22Rv1 (cell line): Measurements from ENCODE around the gene CNPY1.

Experiments
- H3K27ac ChIP-seq: fragments of 450-650 bp; 2 replicates; pipeline ENCODE4 v1.5.1; 2017
- CTCF ChIP-seq: fragments of 450-650 bp; IDR thresholded peaks from 2 replicates; pipeline ENCODE4 v1.5.1; 2017; ENCODE audit warnings: mild to moderate bottlenecking
- ZFX ChIP-seq: fragments of 450-650 bp; IDR thresholded peaks from 2 replicates; pipeline ENCODE4 v1.6.1; 2017; ENCODE audit warnings: antibody characterized with exemption, borderline replicate concordance

The CNPY1 gene

DNA sequence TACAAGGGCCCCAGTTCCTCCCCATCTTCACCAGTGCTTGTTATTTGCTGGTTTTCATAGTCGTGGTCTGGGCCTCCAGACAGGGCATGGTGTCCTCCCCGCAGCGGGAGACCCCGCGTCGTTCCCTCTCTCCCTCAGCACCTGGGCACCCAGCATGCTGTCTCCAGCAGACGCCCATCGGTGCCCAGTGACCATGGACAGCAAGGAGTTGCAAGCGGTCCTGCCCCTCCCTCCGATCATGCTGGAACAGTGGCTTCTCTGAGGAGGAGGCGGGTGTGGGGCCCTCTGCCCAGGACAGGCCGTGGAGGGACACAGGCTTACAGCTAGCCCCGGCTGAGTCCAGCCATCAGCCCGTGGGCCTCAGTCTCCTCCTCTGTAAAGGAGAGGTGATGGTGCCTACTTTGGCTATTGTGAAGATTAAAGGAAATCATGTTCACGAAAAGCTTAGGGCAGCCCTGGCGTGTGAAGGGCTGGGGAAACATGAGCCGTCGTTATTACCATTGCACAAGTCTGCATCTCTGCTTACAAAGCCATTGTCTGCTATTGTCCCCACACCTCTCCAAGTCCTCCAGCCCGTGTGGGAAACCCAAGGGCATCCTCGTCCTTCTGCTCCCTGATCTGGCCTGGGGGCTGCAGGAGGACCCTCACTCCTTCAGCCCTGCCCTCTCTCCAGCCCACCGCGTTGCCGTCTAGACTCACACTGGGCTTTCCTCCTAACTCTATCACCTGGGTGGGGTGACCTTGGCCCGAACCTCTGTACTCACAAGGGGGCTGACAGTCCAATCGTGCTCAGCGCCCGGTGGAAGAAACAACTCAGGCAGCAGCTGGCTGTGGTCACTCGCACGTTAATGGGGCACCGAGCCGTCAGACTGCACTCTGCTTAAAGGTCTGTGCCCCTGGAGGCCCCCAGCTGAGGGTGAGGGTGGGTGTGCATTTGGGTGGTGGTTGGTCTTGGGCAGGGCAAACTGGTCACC, 58.6 kb downstream of the CNPY1 start:
- H3K27ac ChIP-seq = no peak overlapping the region
- no peak for TF ChIP-seq ZFX
- no peak for TF ChIP-seq CTCF

- TF ChIP-seq CTCF (no peak), ZFX (no peak)
- no peak overlapping the region for H3K27ac ChIP-seq
These were observed 59.4 kb downstream of the CNPY1 start for GRCh38 chr7:155486783-155487508.

- TF ChIP-seq CTCF = no peak
- no peak for TF ChIP-seq ZFX
- H3K27ac ChIP-seq = no peak overlapping the region
These were observed 61.6 kb downstream of the CNPY1 start for GRCh38 chr7:155484483-155485399.

DNA sequence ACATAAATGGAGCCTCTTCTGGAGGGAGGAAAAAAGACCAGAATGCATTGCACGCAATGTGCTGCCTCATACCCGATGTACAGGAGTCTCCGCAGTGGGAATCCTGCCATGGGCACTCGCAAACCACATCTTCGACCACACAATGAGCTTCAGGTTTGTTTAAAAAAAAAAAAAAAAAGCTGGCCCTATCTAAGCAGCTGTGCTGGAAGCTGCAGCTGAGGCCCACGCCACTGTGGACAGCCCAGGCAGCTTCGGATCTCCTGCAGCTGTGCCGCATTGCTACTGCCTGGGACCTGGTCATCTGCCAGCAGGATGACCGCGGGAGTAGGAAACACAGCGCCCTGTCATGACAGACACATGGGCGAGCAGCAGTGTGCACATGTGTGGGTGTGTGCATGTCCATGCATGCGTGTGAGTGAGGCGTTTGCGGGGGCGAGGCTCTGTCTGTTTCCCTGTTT, 62.5 kb downstream of the CNPY1 start:
- no peak overlapping the region for H3K27ac ChIP-seq
- TF ChIP-seq CTCF (no peak), ZFX (no peak)

DNA sequence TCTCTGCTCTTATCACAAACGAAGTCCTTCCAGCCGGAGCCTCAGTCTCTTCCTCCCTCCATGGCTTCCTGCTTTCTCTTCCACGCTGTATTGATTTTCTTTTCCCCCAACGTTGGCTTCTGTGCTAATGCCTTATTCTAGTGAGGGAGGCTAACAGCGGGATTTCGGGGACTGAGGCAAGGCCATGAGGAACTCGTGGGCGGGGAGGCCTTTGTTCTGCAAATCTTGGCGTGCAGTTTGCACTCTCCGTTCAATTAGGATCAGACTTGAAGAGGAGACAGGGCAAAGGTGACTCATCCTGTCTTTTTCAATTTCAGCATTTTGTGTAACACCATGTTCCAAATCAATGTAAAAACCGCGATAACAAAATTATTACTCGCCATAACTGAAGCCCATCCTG, 63.1 kb downstream of the CNPY1 start:
- TF ChIP-seq CTCF = no peak
- TF ChIP-seq ZFX = no peak
- no peak overlapping the region for H3K27ac ChIP-seq

DNA sequence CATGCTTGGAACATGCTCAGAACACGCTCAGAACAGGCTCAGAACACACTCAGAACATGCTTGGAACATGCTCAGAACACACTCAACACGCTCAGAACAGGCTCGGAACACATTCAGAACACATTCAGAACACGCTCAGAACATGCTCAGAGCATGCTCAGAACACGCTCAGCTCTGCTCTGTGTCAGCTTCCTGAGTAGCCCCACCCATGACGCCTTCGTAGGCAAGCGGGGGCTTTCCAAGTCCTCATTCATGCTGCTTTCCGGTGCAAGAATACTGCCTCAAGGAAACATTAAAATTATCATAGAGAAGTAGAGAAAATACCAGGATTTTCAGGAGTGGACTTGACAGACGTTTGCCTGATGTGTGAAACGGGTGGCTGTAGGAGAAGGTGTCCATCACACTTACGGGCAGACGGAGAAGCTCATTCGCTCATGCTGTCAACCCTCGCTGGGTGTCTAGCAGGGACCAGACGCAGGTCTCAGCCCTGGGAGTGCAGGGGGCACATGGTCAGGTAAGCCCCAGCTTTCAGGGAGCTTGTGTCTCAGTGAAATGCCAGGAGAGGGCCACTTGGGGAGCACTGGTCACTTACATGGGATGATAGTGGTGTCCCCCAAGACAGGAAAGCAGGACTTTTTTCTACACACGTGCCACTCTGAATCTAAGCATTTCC, 63.7 kb downstream of the CNPY1 start:
- no peak overlapping the region for H3K27ac ChIP-seq
- no peak for TF ChIP-seq ZFX
- no peak for TF ChIP-seq CTCF
